HCT116 (cell line): ENCODE data around the gene ZNF569. TPM values are rescaled to one million over a fixed set of nuclear protein-coding genes. Genes with fewer than 3 reads are reported as not detected.
"Not testable (repeated sequence)": the region's sequence is repeated elsewhere in the genome, so short reads cannot be mapped to it uniquely, and the experiment has no call there.

ENCODE experiments used
- ATAC-seq: fragments of 200-7000 bp; cut with Tn5 transposase; 2 replicates; pipeline ENCODE4 v1.9.1; 2020; ENCODE audit warnings: mild to moderate bottlenecking, moderate library complexity
- BruUV-seq: library from RNA; stranded (reverse); fragments of 400-500 nt; replicated peaks from 2 replicates; lab custom pipeline; 2021; lab: Mats Ljungman, UMichigan
- CTCF ChIA-PET: fragments of 300-600 bp; sonication (Branson Sonifier 250); formaldehyde crosslinking; loops from one replicate; lab custom pipeline; 2021; ENCODE audit warnings: antibody characterized with exemption; lab: Charles Lee
- POLR2A ChIA-PET: fragments of 300-600, 350-600 bp; sonication (Branson Sonifier 250); formaldehyde crosslinking; loops from one replicate; lab custom pipeline; 2021; ENCODE audit warnings: antibody characterized with exemption; lab: Charles Lee
- RAD21 ChIA-PET, 2 experiments: fragments of 300-600 bp; sonication (Branson Sonifier 250); formaldehyde crosslinking; loops; one replicate each; lab custom pipeline; 2023; ENCODE audit warnings: low total read pairs in 2 of 2; ENCODE audit not compliant: uncharacterized antibody in 2 of 2, unreplicated experiment in 2 of 2, low non-redundant PET in 1 of 2; lab: Charles Lee
- DNase-seq: peaks from one replicate; pipeline ENCODE4 v3.0.0-alpha.2; 2010; ENCODE audit warnings: low read depth, low spot score
- H2AFZ ChIP-seq: fragments of 200-600 bp; shearing (Covaris generic), sonication (generic); 2 replicates; pipeline ENCODE4 v1.6.1; 2017; ENCODE audit warnings: low read depth, mixed run types, mixed read lengths, antibody characterized with exemption, low read length; ENCODE audit not compliant: poor library complexity, severe bottlenecking
- H3K27ac ChIP-seq: 2 replicates; pipeline ENCODE4 v1.5.1; 2012; ENCODE audit warnings: low read depth, low read length
- H3K27me3 ChIP-seq: fragments of 200-600 bp; sonication (generic); 2 replicates; pipeline ENCODE4 v1.6.1; 2016; ENCODE audit warnings: mixed run types, low read length, mixed read lengths; ENCODE audit not compliant: insufficient read depth
- H3K36me3 ChIP-seq, 2 experiments: fragments of 200-500 bp in 1 of 2; fragments of 200-600 bp in 1 of 2; sonication (Bioruptor generic) in 1 of 2; sonication (generic) in 1 of 2; 2 replicates each; pipeline versions ENCODE4 v1.5.1 to v1.6.1; 2014 to 2016; ENCODE audit warnings: low read length in 2 of 2, inconsistent platforms in 1 of 2, mixed read lengths in 1 of 2, mixed run types in 1 of 2; ENCODE audit not compliant: insufficient read depth in 2 of 2, control insufficient read depth in 1 of 2
- H3K4me1 ChIP-seq, 2 experiments: fragments of 200-600 bp in 1 of 2; sonication (generic) in 1 of 2; 2 replicates each; pipeline versions ENCODE4 v1.5.1 to v1.6.1; 2012 to 2017; ENCODE audit warnings: low read length in 2 of 2, inconsistent platforms in 1 of 2, mild to moderate bottlenecking in 1 of 2, mixed read lengths in 1 of 2, mixed run types in 1 of 2, moderate library complexity in 1 of 2; ENCODE audit not compliant: insufficient read depth in 2 of 2, control insufficient read depth in 1 of 2
- H3K4me2 ChIP-seq: fragments of 200-600 bp; sonication (generic); 2 replicates; pipeline ENCODE4 v1.6.1; 2017; ENCODE audit warnings: mixed run types, low read length, mixed read lengths
- H3K4me3 ChIP-seq, 2 experiments: fragments of 200-600 bp in 1 of 2; sonication (generic) in 1 of 2; replicated peaks in 1 of 2; 2 replicates each; pipeline ENCODE4 v1.5.1; 2011 to 2016; ENCODE audit warnings: low read length in 2 of 2, control low read depth in 1 of 2, low read depth in 1 of 2, mild to moderate bottlenecking in 1 of 2, mixed read lengths in 1 of 2, mixed run types in 1 of 2
- H3K79me2 ChIP-seq: fragments of 200-600 bp; sonication (generic); 2 replicates; pipeline ENCODE4 v1.6.1; 2017; ENCODE audit warnings: mild to moderate bottlenecking, mixed run types, low read length, moderate library complexity, mixed read lengths; ENCODE audit not compliant: insufficient read depth
- H3K9ac ChIP-seq: fragments of 200-600 bp; sonication (generic); 2 replicates; pipeline ENCODE4 v1.6.1; 2016; ENCODE audit warnings: low read length, mixed read lengths
- H3K9me2 ChIP-seq: fragments of 200-600 bp; sonication (generic), shearing (Covaris generic); 2 replicates; pipeline ENCODE4 v1.6.1; 2017; ENCODE audit warnings: mixed run types, mild to moderate bottlenecking, moderate library complexity; ENCODE audit not compliant: insufficient read depth
- H3K9me3 ChIP-seq, 2 experiments: fragments of 200-500 bp in 1 of 2; fragments of 200-600 bp in 1 of 2; sonication (Bioruptor generic) in 1 of 2; sonication (generic) in 1 of 2; 2 replicates each; pipeline ENCODE4 v1.6.1; 2014 to 2017; ENCODE audit warnings: low read length in 2 of 2, mixed read lengths in 2 of 2, inconsistent platforms in 1 of 2, low read depth in 1 of 2, mild to moderate bottlenecking in 1 of 2, mixed run types in 1 of 2, moderate library complexity in 1 of 2; ENCODE audit not compliant: control insufficient read depth in 1 of 2, insufficient read depth in 1 of 2
- H4K20me1 ChIP-seq: fragments of 200-600 bp; sonication (generic), shearing (Covaris generic); 2 replicates; pipeline ENCODE4 v1.6.1; 2017; ENCODE audit warnings: mixed run types, mild to moderate bottlenecking, moderate library complexity; ENCODE audit not compliant: insufficient read depth
- CBX3 ChIP-seq: IDR thresholded peaks from 2 replicates; pipeline ENCODE4 v1.6.1; 2012; ENCODE audit warnings: low read depth
- ELF1 ChIP-seq: IDR thresholded peaks from 2 replicates; pipeline ENCODE4 v1.6.1; 2012; ENCODE audit warnings: low read depth, borderline replicate concordance
- FOSL1 ChIP-seq: IDR thresholded peaks from 2 replicates; pipeline ENCODE4 v1.6.1; 2012; ENCODE audit warnings: low read depth
- REST ChIP-seq: IDR thresholded peaks from 2 replicates; pipeline ENCODE4 v1.6.1; 2012; ENCODE audit warnings: low read depth
- SIN3A ChIP-seq: IDR thresholded peaks from 2 replicates; pipeline ENCODE4 v1.6.1; 2012; ENCODE audit warnings: low read depth
- SP1 ChIP-seq: IDR thresholded peaks from 2 replicates; pipeline ENCODE4 v1.6.1; 2012; ENCODE audit warnings: low read depth
- TCF7L2 ChIP-seq: IDR thresholded peaks from 2 replicates; pipeline ENCODE4 v1.7.0; 2011; ENCODE audit warnings: borderline replicate concordance, inconsistent platforms; ENCODE audit not compliant: insufficient read depth, insufficient read length; ENCODE audit errors: extremely low read depth
- ZNF274 ChIP-seq: fragments of 200-500 bp; sonication (Bioruptor generic); IDR thresholded peaks from 2 replicates; pipeline ENCODE4 v1.6.1; 2014; ENCODE audit warnings: mild to moderate bottlenecking, low read depth, low read length, inconsistent platforms
- intact Hi-C: fragments of 100-400 bp; cut with micrococcal nuclease; formaldehyde crosslinking; loops from 2 replicates; pipeline ENCODE4 v1.10.0; 2022
- total RNA-seq: library from RNA; stranded (reverse); gene quantifications from one replicate; pipeline ENCODE4 v1.2.1, GENCODE V29; 2021; ENCODE audit not compliant: unreplicated experiment
- TF ChIP-seq, protein P1 (sequence below), 3 experiments: fragments of 200-600 bp in 1 of 3; sonication (generic) in 1 of 3; IDR thresholded peaks in 2 of 3; conservative IDR thresholded peaks in 1 of 3; 2 replicates each; pipeline ENCODE4 v1.5.1; 2012 to 2017; ENCODE audit warnings: low read depth in 2 of 3, low read length in 2 of 3, antibody characterized with exemption in 1 of 3, borderline replicate concordance in 1 of 3, control low read depth in 1 of 3, mild to moderate bottlenecking in 1 of 3, mixed read lengths in 1 of 3, mixed run types in 1 of 3, moderate library complexity in 1 of 3; ENCODE audit not compliant: insufficient read depth in 1 of 3

ZNF569 gene
- total RNA-seq, 1 experiment from 2014 or later = not detected

DNA sequence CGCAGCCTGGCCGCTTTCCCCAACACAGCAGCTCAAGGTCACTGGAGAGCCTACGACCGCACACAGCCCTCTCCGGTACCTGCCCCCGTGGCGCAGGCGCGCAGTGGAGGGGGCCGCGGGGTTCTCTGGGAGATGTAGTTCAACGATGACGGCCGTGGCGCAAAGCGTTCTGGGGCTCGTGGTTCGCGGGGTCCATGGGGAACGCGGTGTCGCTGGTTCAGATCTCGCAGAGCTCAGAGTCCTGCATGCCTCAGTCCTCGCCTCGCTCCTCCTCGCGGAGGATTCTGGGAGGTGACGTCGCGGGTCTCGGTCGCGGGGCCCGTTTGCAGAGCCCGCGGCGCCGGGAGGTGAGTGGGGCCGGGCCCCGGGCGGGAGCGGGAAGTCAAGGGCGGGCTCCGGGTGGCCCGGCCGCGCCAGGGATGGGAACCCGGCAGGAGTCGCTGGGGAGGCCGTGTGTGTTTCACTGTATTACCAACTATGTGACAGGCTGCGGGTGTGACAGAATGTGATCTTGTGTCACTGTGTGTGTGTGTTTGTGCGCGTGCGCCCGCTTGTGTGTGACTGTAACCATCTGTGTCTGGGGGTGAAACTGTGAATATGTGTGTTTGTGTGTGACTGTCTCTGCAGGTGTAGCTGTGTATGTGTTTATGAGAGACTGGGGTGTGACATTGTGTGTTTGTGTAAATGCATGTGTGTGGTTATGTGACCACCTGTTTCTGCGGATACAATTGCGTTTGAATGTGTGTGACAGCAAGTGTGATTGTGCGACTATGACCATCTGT lies 96.2 kb downstream of the ZNF569 start, which contains the start of gene ZNF527 (continued):
- TF ChIP-seq SP1 = no peak
- TF ChIP-seq TCF7L2 = peak; percentile 26
- no peak for TF ChIP-seq SIN3A
- TF ChIP-seq ELF1 = no peak

GRCh38 chr19:37370386-37370879 lies 96.8 kb downstream of the ZNF569 start:
- CTCF ChIA-PET, DNase-seq: not testable (repeated sequence)
- RAD21 ChIA-PET = interaction anchor here in 1 of 2 experiments (0.7 kb wide), 1 partner anchor 454 kb away, joined by 6 read pairs; no protein-coding TSS in a partner anchor

DNA sequence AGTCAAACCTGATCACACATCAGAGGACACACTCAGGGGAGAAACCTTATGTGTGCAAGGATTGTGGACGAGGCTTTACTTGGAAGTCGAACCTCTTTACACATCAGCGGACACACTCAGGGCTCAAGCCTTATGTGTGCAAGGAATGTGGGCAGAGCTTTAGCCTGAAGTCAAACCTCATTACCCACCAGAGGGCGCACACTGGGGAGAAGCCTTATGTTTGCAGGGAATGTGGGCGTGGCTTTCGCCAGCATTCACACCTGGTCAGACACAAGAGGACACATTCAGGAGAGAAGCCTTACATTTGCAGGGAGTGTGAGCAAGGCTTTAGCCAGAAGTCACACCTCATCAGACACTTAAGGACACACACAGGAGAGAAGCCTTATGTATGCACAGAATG lies 104.5 kb downstream of the ZNF569 start:
- Histone ChIP-seq H3K27ac (no peak overlapping the region), H3K9me2 (no peaks in the 10 kb centered on the region), H3K9me3 (peaks cover 2 to 17% of the 10 kb centered on the region in 2 experiments; a peak in 3 of 4 replicates), H2AFZ (no peak overlapping the region), H3K9ac (no peak overlapping the region), H3K27me3 (no peaks in the 10 kb centered on the region), H3K4me2 (no peak overlapping the region), H3K4me1 (no peaks in the 10 kb centered on the region), H3K36me3 (peaks cover 18 to 30% of the 10 kb centered on the region in 2 experiments), H3K79me2 (no peaks in the 10 kb centered on the region), H4K20me1 (no peaks in the 10 kb centered on the region), H3K4me3 (no peak overlapping the region)
- no TSS peak for BruUV-seq
- ChIA-PET POLR2A (no interaction called here), CTCF (no interaction called here), RAD21 (no interaction called here)
- no peak for TF ChIP-seq REST
- no peak for TF ChIP-seq CBX3
- TF ChIP-seq ZNF274 = no peak
- no peak for TF ChIP-seq FOSL1
- TF ChIP-seq, protein P1, sequence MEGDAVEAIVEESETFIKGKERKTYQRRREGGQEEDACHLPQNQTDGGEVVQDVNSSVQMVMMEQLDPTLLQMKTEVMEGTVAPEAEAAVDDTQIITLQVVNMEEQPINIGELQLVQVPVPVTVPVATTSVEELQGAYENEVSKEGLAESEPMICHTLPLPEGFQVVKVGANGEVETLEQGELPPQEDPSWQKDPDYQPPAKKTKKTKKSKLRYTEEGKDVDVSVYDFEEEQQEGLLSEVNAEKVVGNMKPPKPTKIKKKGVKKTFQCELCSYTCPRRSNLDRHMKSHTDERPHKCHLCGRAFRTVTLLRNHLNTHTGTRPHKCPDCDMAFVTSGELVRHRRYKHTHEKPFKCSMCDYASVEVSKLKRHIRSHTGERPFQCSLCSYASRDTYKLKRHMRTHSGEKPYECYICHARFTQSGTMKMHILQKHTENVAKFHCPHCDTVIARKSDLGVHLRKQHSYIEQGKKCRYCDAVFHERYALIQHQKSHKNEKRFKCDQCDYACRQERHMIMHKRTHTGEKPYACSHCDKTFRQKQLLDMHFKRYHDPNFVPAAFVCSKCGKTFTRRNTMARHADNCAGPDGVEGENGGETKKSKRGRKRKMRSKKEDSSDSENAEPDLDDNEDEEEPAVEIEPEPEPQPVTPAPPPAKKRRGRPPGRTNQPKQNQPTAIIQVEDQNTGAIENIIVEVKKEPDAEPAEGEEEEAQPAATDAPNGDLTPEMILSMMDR (IDR thresholded peaks at IDR 0.05 in 2 of 3, conservative IDR thresholded peaks at IDR 0.05 in 1 of 3; ENCODE audit: borderline replicate concordance in 1 of 3, insufficient read depth in 1 of 3, low read depth in 2 of 3, low read length in 2 of 3) = peak in 1 of 3 experiments; percentile 34; a peak in 3 of 6 replicates
- no peak for TF ChIP-seq ELF1
- intact Hi-C loops = no loop called here
- no peak for DNase-seq
- ATAC-seq = peak; percentile 63

More at GRCh38 chr19:37370386-37370879, 96.8 kb downstream of the ZNF569 start:
- H4K20me1 ChIP-seq, H3K36me3 ChIP-seq, H3K27me3 ChIP-seq, intact Hi-C loops, H3K79me2 ChIP-seq, H2AFZ ChIP-seq, BruUV-seq, H3K9me3 ChIP-seq, H3K4me1 ChIP-seq, H3K9me2 ChIP-seq: not testable (repeated sequence)
- peak overlapping the region; percentile 47 for H3K27ac ChIP-seq
- peak overlapping the region; percentile 77 for H3K4me2 ChIP-seq
- ATAC-seq = peak; percentile 6; the same call in 1 of the 2 replicates
- peak overlapping the region; percentile 45; the same call in 1 of the 2 replicates for H3K9ac ChIP-seq
- POLR2A ChIA-PET = interaction anchor here (0.6 to 1.2 kb wide), 4 partner anchors 28 to 1183 kb away, joined by 3 read pairs; no protein-coding TSS in a partner anchor
- peak overlapping the region; percentile 57 to 59 for H3K4me3 ChIP-seq
